Fibroblast of lung (primary cell): ENCODE data around the gene FRMPD2. TPM values are rescaled to one million over a fixed set of nuclear protein-coding genes. Genes with fewer than 3 reads are reported as not detected.

Experiments used
- DNase-seq, 2 donors: peaks; one replicate each; pipeline versions ENCODE4 v3.0.0 to v3.0.0-alpha.2; 2010; ENCODE audit warnings: low read depth in 2 of 2
- H2AFZ ChIP-seq: 2 replicates; pipeline ENCODE4 v1.5.1; 2012; ENCODE audit warnings: low read length, control low read depth, inconsistent platforms
- H3K27ac ChIP-seq: 2 replicates; pipeline ENCODE4 v1.5.1; 2011; ENCODE audit warnings: low read length, control low read depth; ENCODE audit not compliant: insufficient read depth
- H3K27me3 ChIP-seq: 2 replicates; pipeline ENCODE4 v1.5.1; 2011; ENCODE audit warnings: mild to moderate bottlenecking, low read length; ENCODE audit not compliant: control insufficient read depth, insufficient read depth
- H3K36me3 ChIP-seq: 2 replicates; pipeline ENCODE4 v1.5.1; 2011; ENCODE audit warnings: low read length; ENCODE audit not compliant: control insufficient read depth, insufficient read depth
- H3K4me1 ChIP-seq: 2 replicates; pipeline ENCODE4 v1.5.1; 2011; ENCODE audit warnings: low read length; ENCODE audit not compliant: control insufficient read depth, insufficient read depth; ENCODE audit errors: extremely low read depth
- H3K4me2 ChIP-seq: 2 replicates; pipeline ENCODE4 v1.5.1; 2011; ENCODE audit warnings: low read length, control low read depth; ENCODE audit not compliant: insufficient read depth; ENCODE audit errors: extremely low read depth
- H3K4me3 ChIP-seq, 4 experiments: fragments of 200-600 bp in 1 of 4; sonication (generic) in 1 of 4; replicated peaks in 1 of 4; 2 replicates each; pipeline ENCODE4 v1.5.1; 2011 to 2016; ENCODE audit warnings: low read length in 4 of 4, low read depth in 3 of 4, mild to moderate bottlenecking in 3 of 4, control low read depth in 2 of 4, inconsistent platforms in 1 of 4, mixed read lengths in 1 of 4; ENCODE audit not compliant: insufficient read depth in 1 of 4; ENCODE audit errors: control extremely low read depth in 1 of 4
- H3K79me2 ChIP-seq: 2 replicates; pipeline ENCODE4 v1.5.1; 2012; ENCODE audit warnings: mild to moderate bottlenecking, low read length, inconsistent platforms; ENCODE audit not compliant: control insufficient read depth, insufficient read depth
- H3K9ac ChIP-seq: 2 replicates; pipeline ENCODE4 v1.5.1; 2011; ENCODE audit warnings: mild to moderate bottlenecking, low read length, control low read depth; ENCODE audit not compliant: insufficient read depth
- H3K9me3 ChIP-seq: 2 replicates; pipeline ENCODE4 v1.5.1; 2012; ENCODE audit warnings: low read depth, low read length; ENCODE audit not compliant: control insufficient read depth, insufficient read depth
- H4K20me1 ChIP-seq: 2 replicates; pipeline ENCODE4 v1.5.1; 2011; ENCODE audit warnings: low read length; ENCODE audit not compliant: control insufficient read depth, insufficient read depth; ENCODE audit errors: extremely low read depth
- CTCF ChIP-seq, 2 donors: IDR thresholded peaks in 1 of 2; conservative IDR thresholded peaks in 1 of 2; 1 replicate in 1 of 2; 2 replicates in 1 of 2; pipeline ENCODE4 v1.5.1; 2011 to 2012; ENCODE audit warnings: low read length in 2 of 2, control low read depth in 1 of 2, inconsistent platforms in 1 of 2, low read depth in 1 of 2, mild to moderate bottlenecking in 1 of 2
- EZH2 ChIP-seq: IDR thresholded peaks from 2 replicates; pipeline ENCODE4 v1.5.1; 2012; ENCODE audit warnings: low read length, control low read depth, mild to moderate bottlenecking; ENCODE audit errors: missing control alignments
- polyA plus RNA-seq, 2 donors: library from polyadenylated mRNA; depleted of rRNA in 1 of 2; stranded (reverse) in 1 of 2; unstranded in 1 of 2; fragments of >200 nt; gene quantifications; 2 replicates each; pipeline ENCODE4 v1.2.1, GENCODE V29; 2011 to 2012; ENCODE audit warnings: missing spikeins in 1 of 2
- total RNA-seq: library from RNA; depleted of rRNA; stranded (reverse); fragments of >200 nt; gene quantifications from 2 replicates; pipeline ENCODE4 v1.2.1, GENCODE V29; 2014

Gene FRMPD2
- total and polyA plus RNA-seq, 2 donors (not counting 1 experiment from before 2014, with no cell fraction given): 0.16 TPM; not detected in 1

- Histone ChIP-seq H3K36me3 (no peaks in the 10 kb centered on the region), H3K9me3 (no peaks in the 10 kb centered on the region), H3K4me1 (no peaks in the 10 kb centered on the region), H3K9ac (no peak overlapping the region), H3K4me2 (no peak overlapping the region), H3K4me3 (no peak overlapping the region), H3K27ac (no peak overlapping the region), H2AFZ (no peak overlapping the region), H3K27me3 (no peaks in the 10 kb centered on the region), H4K20me1 (no peaks in the 10 kb centered on the region), H3K79me2 (peaks cover 81% of the 10 kb centered on the region)
- no peak for TF ChIP-seq EZH2
- TF ChIP-seq CTCF (conservative IDR thresholded peaks at IDR 0.05 in 1 of 2, IDR thresholded peaks at IDR 0.05 in 1 of 2; ENCODE audit: low read depth in 1 of 2, low read length in 2 of 2): no peak
- no peak for DNase-seq
Observed at GRCh38 chr10:48316236-48316635, 41.7 kb upstream of the FRMPD2 start.

- Histone ChIP-seq H3K4me2 (no peak overlapping the region), H3K9me3 (no peaks in the 10 kb centered on the region), H2AFZ (no peak overlapping the region), H3K36me3 (no peaks in the 10 kb centered on the region), H3K4me3 (no peak overlapping the region), H3K27me3 (no peaks in the 10 kb centered on the region), H4K20me1 (no peaks in the 10 kb centered on the region), H3K79me2 (peaks cover 86% of the 10 kb centered on the region), H3K4me1 (peaks cover 5% of the 10 kb centered on the region), H3K9ac (no peak overlapping the region), H3K27ac (no peak overlapping the region)
- no peak for DNase-seq
- TF ChIP-seq CTCF (conservative IDR thresholded peaks at IDR 0.05 in 1 of 2, IDR thresholded peaks at IDR 0.05 in 1 of 2; ENCODE audit: low read depth in 1 of 2, low read length in 2 of 2): no peak
Observed at GRCh38 chr10:48314107-48314506, 39.6 kb upstream of the FRMPD2 start.

GRCh38 chr10:48309711-48310226 lies 35.3 kb upstream of the FRMPD2 start:
- peak overlapping the region; percentile 54 for H3K4me2 ChIP-seq

More at GRCh38 chr10:48309711-48310226, 35.3 kb upstream of the FRMPD2 start:
- Histone ChIP-seq H3K9ac (no peak overlapping the region), H3K27ac (peak overlapping the region; percentile 31), H4K20me1 (no peaks in the 10 kb centered on the region), H3K36me3 (no peaks in the 10 kb centered on the region), H3K27me3 (peaks cover 1% of the 10 kb centered on the region), H3K79me2 (peaks cover 72% of the 10 kb centered on the region), H3K4me3 (no peak overlapping the region), H2AFZ (no peak overlapping the region), H3K9me3 (no peaks in the 10 kb centered on the region), H3K4me1 (peaks cover 5% of the 10 kb centered on the region)
- TF ChIP-seq EZH2 (no peak), CTCF (conservative IDR thresholded peaks at IDR 0.05 in 1 of 2, IDR thresholded peaks at IDR 0.05 in 1 of 2; ENCODE audit: low read depth in 1 of 2, low read length in 2 of 2) (no peak)
- DNase-seq: peak; percentile 21 to 88
